B cell (primary cell): ENCODE measurements around the gene CROCC. TPM values are rescaled to one million over a fixed set of nuclear protein-coding genes. Genes with fewer than 3 reads are reported as not detected.

Source experiments
- ATAC-seq: fragments of 200-7000 bp; cut with Tn5 transposase; one replicate; pipeline ENCODE4 v1.10.0; 2021; ENCODE audit warnings: low read depth, mild to moderate bottlenecking, moderate number of reproducible peaks, moderate library complexity
- CTCF ChIA-PET: fragments of 350-600 bp; sonication (Branson Sonifier 250); formaldehyde crosslinking; loops from one replicate; lab custom pipeline; 2021; ENCODE audit warnings: antibody characterized with exemption, inconsistent platforms; lab: Charles Lee
- POLR2A ChIA-PET: fragments of 350-600 bp; sonication (Branson Sonifier 250); formaldehyde crosslinking; loops from one replicate; lab custom pipeline; 2021; ENCODE audit warnings: antibody characterized with exemption; lab: Charles Lee
- DNase-seq: peaks from one replicate; pipeline ENCODE4 v3.0.0; 2013
- H2AFZ ChIP-seq: 2 replicates; pipeline ENCODE4 v1.6.1; 2012; ENCODE audit warnings: mild to moderate bottlenecking, low read depth, low read length; ENCODE audit not compliant: insufficient read depth, poor library complexity, severe bottlenecking
- H3K27ac ChIP-seq, 2 donors: 1 replicate in 1 of 2; 2 replicates in 1 of 2; pipeline ENCODE4 v1.5.1; 2012 to 2013; ENCODE audit warnings: low read length in 2 of 2, mild to moderate bottlenecking in 2 of 2, moderate library complexity in 1 of 2
- H3K27me3 ChIP-seq, 4 experiments: fragments of 200-600 bp in 1 of 4; sonication (generic) in 1 of 4; replicated peaks in 1 of 4; 1 replicate in 2 of 4; 2 replicates in 2 of 4; pipeline versions ENCODE4 v1.6.1 to v1.7.0; 2013 to 2016; ENCODE audit warnings: low read length in 3 of 4, mild to moderate bottlenecking in 2 of 4, mixed read lengths in 1 of 4, moderate library complexity in 1 of 4; ENCODE audit not compliant: insufficient read depth in 4 of 4, control insufficient read depth in 3 of 4; ENCODE audit errors: control extremely low read depth in 1 of 4
- H3K36me3 ChIP-seq, 2 experiments: replicated peaks in 1 of 2; 1 replicate in 1 of 2; 2 replicates in 1 of 2; pipeline versions ENCODE4 v1.6.1 to v1.7.1; 2013; ENCODE audit warnings: low read length in 1 of 2; ENCODE audit not compliant: insufficient read depth in 2 of 2, control insufficient read depth in 1 of 2; ENCODE audit errors: control extremely low read depth in 1 of 2, extremely low read depth in 1 of 2
- H3K4me1 ChIP-seq, 2 donors: fragments of 200-600 bp in 1 of 2; sonication (generic) in 1 of 2; 1 replicate in 1 of 2; 2 replicates in 1 of 2; pipeline versions ENCODE4 v1.5.1 to v1.6.1; 2013 to 2017; ENCODE audit warnings: low read length in 2 of 2; ENCODE audit not compliant: control insufficient read depth in 2 of 2, insufficient read depth in 2 of 2
- H3K4me2 ChIP-seq: replicated peaks from 2 replicates; pipeline ENCODE3; 2012; ENCODE audit warnings: mild to moderate bottlenecking, low read depth, low read length; ENCODE audit not compliant: poor library complexity, severe bottlenecking
- H3K4me3 ChIP-seq, 5 experiments: fragments of 200-600 bp in 1 of 5; sonication (generic) in 1 of 5; 1 replicate in 3 of 5; 2 replicates in 2 of 5; pipeline versions ENCODE4 v1.5.1 to v1.7.0; 2011 to 2016; ENCODE audit warnings: low read length in 4 of 5, mild to moderate bottlenecking in 4 of 5, low read depth in 2 of 5, control low read depth in 1 of 5, moderate library complexity in 1 of 5; ENCODE audit not compliant: insufficient read depth in 1 of 5; ENCODE audit errors: control extremely low read depth in 1 of 5, extremely low read depth in 1 of 5
- H3K79me2 ChIP-seq: fragments of 200-600 bp; sonication (generic); one replicate; pipeline ENCODE4 v1.6.0; 2016; ENCODE audit warnings: low read length; ENCODE audit not compliant: control insufficient read depth, insufficient read depth
- H3K9ac ChIP-seq: fragments of 200-600 bp; sonication (generic); 2 replicates; pipeline ENCODE4 v1.6.1; 2017; ENCODE audit warnings: mild to moderate bottlenecking, low read length, moderate library complexity
- H3K9me3 ChIP-seq, 3 donors: one replicate each; pipeline versions ENCODE4 v1.6.1 to v1.7.1; 2013; ENCODE audit warnings: low read length in 2 of 3; ENCODE audit not compliant: control insufficient read depth in 2 of 3, insufficient read depth in 1 of 3; ENCODE audit errors: control extremely low read depth in 1 of 3
- H4K20me1 ChIP-seq: 2 replicates; pipeline ENCODE4 v1.6.0; 2012; ENCODE audit warnings: mild to moderate bottlenecking, low read length; ENCODE audit not compliant: insufficient read depth, control insufficient read depth, poor library complexity, severe bottlenecking
- H3K27ac Mint-ChIP-seq: one replicate; pipeline ENCODE4 v1.8.0; 2021; ENCODE audit warnings: mixed read lengths
- H3K27me3 Mint-ChIP-seq: one replicate; pipeline ENCODE4 v1.8.0; 2021; ENCODE audit warnings: mixed read lengths
- H3K4me1 Mint-ChIP-seq: one replicate; pipeline ENCODE4 v1.8.0; 2021; ENCODE audit warnings: mixed read lengths
- H3K4me3 Mint-ChIP-seq: one replicate; pipeline ENCODE4 v1.8.0; 2021; ENCODE audit warnings: mixed read lengths
- H3K9me3 Mint-ChIP-seq: one replicate; pipeline ENCODE4 v1.8.0; 2022; ENCODE audit warnings: mixed read lengths; ENCODE audit not compliant: insufficient read depth
- EZH2 ChIP-seq: IDR thresholded peaks from 2 replicates; pipeline ENCODE4 v1.6.1; 2012; ENCODE audit warnings: borderline replicate concordance, low read depth, mild to moderate bottlenecking, moderate library complexity, low read length; ENCODE audit not compliant: insufficient read depth, poor library complexity, severe bottlenecking
- WGBS: methylation state at CpG from one replicate; pipeline ENCODE4 v1.1.5; 2013; ENCODE audit warnings: missing lambda C conversion rate; ENCODE audit not compliant: insufficient coverage; 5-methylcytosine and 5-hydroxymethylcytosine counted together
- intact Hi-C: fragments of 100-400 bp; cut with micrococcal nuclease; formaldehyde crosslinking; loops from one replicate; pipeline ENCODE4 v1.10.0; 2022
- polyA plus RNA-seq: library from polyadenylated mRNA; depleted of rRNA; stranded (reverse); fragments of >200 nt; gene quantifications from 2 replicates; pipeline ENCODE4 v1.2.3, GENCODE V29; 2012
- total RNA-seq, 2 donors: library from RNA; stranded (reverse); fragments of 120-200 nt in 1 of 2; gene quantifications; 1 replicate in 1 of 2; 2 replicates in 1 of 2; pipeline versions ENCODE4 v1.2.3 to v1.2.4, GENCODE V29; 2013 to 2022
- TF ChIP-seq, protein P1 (sequence below): fragments of 200-600 bp; IDR thresholded peaks from one replicate; pipeline ENCODE4 v1.8.0; 2022; ENCODE audit warnings: antibody characterized with exemption, mild to moderate bottlenecking

The CROCC gene
- total and polyA plus RNA-seq, 2 donors (not counting 1 experiment from before 2014, with no cell fraction given): 66.2 to 120 TPM

GRCh38 chr1:16980473-16981268 lies 58.9 kb downstream of the CROCC start, which contains the start of gene MFAP2:
MFAP2 (minus strand) TSS chr1:16980620; CDS start chr1:16978273, 2,347 bp downstream.
- no peaks in the 10 kb centered on the region for H3K79me2 ChIP-seq
- ChIA-PET CTCF (interaction anchor here (1.1 kb wide), 1 partner anchor 20 kb away, joined by 3 read pairs; no protein-coding TSS in a partner anchor), POLR2A (no interaction called here)
- ATAC-seq (no peak), DNase-seq (no peak)
- H3K4me2 ChIP-seq: peak within 1 kb of the TSS; percentile 73
- H3K4me1 ChIP-seq: peaks cover 7 to 9% of the 10 kb centered on the region in 2 donors
- H4K20me1 ChIP-seq: no peaks in the 10 kb centered on the region
- H3K27ac Mint-ChIP-seq: no peak within 1 kb of the TSS
- peaks cover 0 to 4% (median 0%) of the 10 kb centered on the region in 3 donors for H3K9me3 ChIP-seq
- peaks cover 0 to 32% (median 6%) of the 10 kb centered on the region in 4 experiments for H3K27me3 ChIP-seq
- no peak within 1 kb of the TSS for H3K27ac ChIP-seq
- TF ChIP-seq EZH2: no peak
- TF ChIP-seq, protein P1, sequence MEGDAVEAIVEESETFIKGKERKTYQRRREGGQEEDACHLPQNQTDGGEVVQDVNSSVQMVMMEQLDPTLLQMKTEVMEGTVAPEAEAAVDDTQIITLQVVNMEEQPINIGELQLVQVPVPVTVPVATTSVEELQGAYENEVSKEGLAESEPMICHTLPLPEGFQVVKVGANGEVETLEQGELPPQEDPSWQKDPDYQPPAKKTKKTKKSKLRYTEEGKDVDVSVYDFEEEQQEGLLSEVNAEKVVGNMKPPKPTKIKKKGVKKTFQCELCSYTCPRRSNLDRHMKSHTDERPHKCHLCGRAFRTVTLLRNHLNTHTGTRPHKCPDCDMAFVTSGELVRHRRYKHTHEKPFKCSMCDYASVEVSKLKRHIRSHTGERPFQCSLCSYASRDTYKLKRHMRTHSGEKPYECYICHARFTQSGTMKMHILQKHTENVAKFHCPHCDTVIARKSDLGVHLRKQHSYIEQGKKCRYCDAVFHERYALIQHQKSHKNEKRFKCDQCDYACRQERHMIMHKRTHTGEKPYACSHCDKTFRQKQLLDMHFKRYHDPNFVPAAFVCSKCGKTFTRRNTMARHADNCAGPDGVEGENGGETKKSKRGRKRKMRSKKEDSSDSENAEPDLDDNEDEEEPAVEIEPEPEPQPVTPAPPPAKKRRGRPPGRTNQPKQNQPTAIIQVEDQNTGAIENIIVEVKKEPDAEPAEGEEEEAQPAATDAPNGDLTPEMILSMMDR: no peak
- H3K4me3 ChIP-seq: peak within 1 kb of the TSS in 2 of 5 experiments; percentile 21 to 43
- intact Hi-C loops: no loop called here
- H3K4me3 Mint-ChIP-seq: peak within 1 kb of the TSS; percentile 77
- H3K9ac ChIP-seq: peak within 1 kb of the TSS; percentile 29
- 13% methylated on average over 44 of the region's 53 CpGs for WGBS
- H3K4me1 Mint-ChIP-seq: peaks cover 11% of the 10 kb centered on the region
- H3K9me3 Mint-ChIP-seq: no peaks in the 10 kb centered on the region
- H3K27me3 Mint-ChIP-seq: peaks cover 20% of the 10 kb centered on the region
- peaks cover 0 to 3% of the 10 kb centered on the region in 2 experiments for H3K36me3 ChIP-seq
- H2AFZ ChIP-seq: peak within 1 kb of the TSS; percentile 49
